Esophagus muscularis mucosa (tissue), 3 donors: Measurements from ENCODE around the gene CSKMT.

Experiments used
- CTCF ChIP-seq, 3 experiments: fragments of 200-600 bp in 2 of 3; fragments of 450-650 bp in 1 of 3; sonication (generic) in 2 of 3; IDR thresholded peaks; one replicate each; pipeline ENCODE4 v1.5.1; 2017 to 2019; ENCODE audit warnings: antibody characterized with exemption in 3 of 3, mild to moderate bottlenecking in 2 of 3, moderate library complexity in 1 of 3
- POLR2AphosphoS5 ChIP-seq, 2 donors: sonication (generic); formaldehyde crosslinking; IDR thresholded peaks; one replicate each; pipeline ENCODE4 v1.6.1; 2017; ENCODE audit warnings: antibody characterized with exemption in 2 of 2

- TF ChIP-seq POLR2AphosphoS5 (IDR thresholded peaks at IDR 0.05) (no peak), CTCF (IDR thresholded peaks at IDR 0.05) (no peak)
Observed at GRCh38 chr11:62652161-62653006, 12.7 kb upstream of the CSKMT start.
